GM12892 (cell line): ENCODE results near the gene JPH4.

Source experiments
- DNase-seq: peaks from one replicate; pipeline ENCODE4 v3.0.0; 2011; ENCODE audit not compliant: insufficient read length
- FAIRE-seq: peaks from 2 replicates; lab custom pipeline; 2011; peaks lifted over from hg19 to GRCh38; lab: Jason Lieb, UNC
- POLR2A ChIP-seq: IDR thresholded peaks from 2 replicates; pipeline ENCODE4 v1.6.1; 2011; ENCODE audit warnings: low read depth, low read length, control low read depth
- POLR2AphosphoS5 ChIP-seq: IDR thresholded peaks from 2 replicates; pipeline ENCODE4 v1.6.1; 2011; ENCODE audit warnings: low read depth, low read length, control low read depth
- TAF1 ChIP-seq: IDR thresholded peaks from 2 replicates; pipeline ENCODE4 v1.6.1; 2011; ENCODE audit warnings: low read depth, mild to moderate bottlenecking, control low read depth, low read length, borderline replicate concordance

JPH4 gene

GRCh38 chr14:23582906-23583760 is 4.5 kb upstream of the JPH4 start:
- no peak for FAIRE-seq
- no peak for TF ChIP-seq POLR2A
- TF ChIP-seq POLR2AphosphoS5, result no peak
- TF ChIP-seq TAF1, result no peak
- no peak for DNase-seq

GRCh38 chr14:23580948-23581281 is 2.3 kb upstream of the JPH4 start:
- FAIRE-seq (no peak), DNase-seq (no peak)
- TF ChIP-seq POLR2A (no peak), POLR2AphosphoS5 (no peak), TAF1 (no peak)

GRCh38 chr14:23580152-23580926 is 1.7 kb upstream of the JPH4 start:
- TF ChIP-seq TAF1 (no peak), POLR2AphosphoS5 (no peak), POLR2A (no peak)
- FAIRE-seq, result no peak
- DNase-seq, result no peak

- no peak for TF ChIP-seq POLR2AphosphoS5
- TF ChIP-seq TAF1, result no peak
- TF ChIP-seq POLR2A, result no peak
- no peak for FAIRE-seq
Measured at GRCh38 chr14:23579739-23580138, 1.1 kb upstream of the JPH4 start.

GRCh38 chr14:23579311-23579630 is 681 bp upstream of the JPH4 start:
- no peak for DNase-seq
- FAIRE-seq, result no peak
- TF ChIP-seq POLR2A (no peak), POLR2AphosphoS5 (no peak), TAF1 (no peak)

More at GRCh38 chr14:23579739-23580138, 1.1 kb upstream of the JPH4 start:
- DNase-seq, result no peak

GRCh38 chr14:23577710-23578392 is 739 bp downstream of the JPH4 start:
- FAIRE-seq (no peak), DNase-seq (no peak)
- TF ChIP-seq POLR2AphosphoS5, result no peak
- no peak for TF ChIP-seq TAF1
- 0 out of 2 replicates have a peak, but pooled peaks have one; percentile 10 for TF ChIP-seq POLR2A

- DNase-seq (peak; percentile 49), FAIRE-seq (peak; percentile 72)
- no peak for TF ChIP-seq POLR2A
- no peak for TF ChIP-seq TAF1
- no peak for TF ChIP-seq POLR2AphosphoS5
Measured at GRCh38 chr14:23577004-23577681, 1.4 kb downstream of the JPH4 start.

GRCh38 chr14:23573384-23574015 is 5.1 kb downstream of the JPH4 start:
- FAIRE-seq (no peak), DNase-seq (no peak)
- TF ChIP-seq TAF1 (no peak), POLR2AphosphoS5 (no peak), POLR2A (no peak)

- FAIRE-seq (no peak), DNase-seq (no peak)
- TF ChIP-seq POLR2A (no peak), TAF1 (no peak), POLR2AphosphoS5 (no peak)
Measured at GRCh38 chr14:23572836-23573235, 5.8 kb downstream of the JPH4 start.

GRCh38 chr14:23572524-23572828 is 6.1 kb downstream of the JPH4 start:
- TF ChIP-seq TAF1, result no peak
- TF ChIP-seq POLR2AphosphoS5, result no peak
- no peak for TF ChIP-seq POLR2A
- DNase-seq (no peak), FAIRE-seq (no peak)

- FAIRE-seq (no peak), DNase-seq (no peak)
- TF ChIP-seq POLR2AphosphoS5 (no peak), POLR2A (no peak), TAF1 (no peak)
Measured at GRCh38 chr14:23571701-23572523, 6.7 kb downstream of the JPH4 start.
